Activated naive CD4-positive, alpha-beta T cell treated with Interleukin-2 at 50 U/mL for 16 hours (primary cell): ENCODE data around the gene RBM4B.

Experiments used
- DNase-seq: peaks from one replicate; pipeline ENCODE4 v3.0.0-alpha.2; 2020

Gene RBM4B

GRCh38 chr11:66639066-66639813, 38.4 kb downstream of the RBM4B start:
- no peak for DNase-seq

GRCh38 chr11:66638177-66639065, 39.3 kb downstream of the RBM4B start, which contains the start of gene RBM4:
TSS of gene RBM4 (plus strand) at chr11:66638703. CDS start at chr11:66639712, 1,009 bp downstream.
- DNase-seq, result peak; percentile 95

- no peak for DNase-seq
Measured at GRCh38 chr11:66637557-66638176, 40.0 kb downstream of the RBM4B start.

GRCh38 chr11:66636411-66636810, 41.3 kb downstream of the RBM4B start:
- DNase-seq, result no peak

- no peak for DNase-seq
Measured at GRCh38 chr11:66632952-66633351, 44.7 kb downstream of the RBM4B start.

GRCh38 chr11:66631883-66632282, 45.8 kb downstream of the RBM4B start:
- no peak for DNase-seq

- DNase-seq, result no peak
Measured at GRCh38 chr11:66629356-66629755, 48.3 kb downstream of the RBM4B start.

DNA sequence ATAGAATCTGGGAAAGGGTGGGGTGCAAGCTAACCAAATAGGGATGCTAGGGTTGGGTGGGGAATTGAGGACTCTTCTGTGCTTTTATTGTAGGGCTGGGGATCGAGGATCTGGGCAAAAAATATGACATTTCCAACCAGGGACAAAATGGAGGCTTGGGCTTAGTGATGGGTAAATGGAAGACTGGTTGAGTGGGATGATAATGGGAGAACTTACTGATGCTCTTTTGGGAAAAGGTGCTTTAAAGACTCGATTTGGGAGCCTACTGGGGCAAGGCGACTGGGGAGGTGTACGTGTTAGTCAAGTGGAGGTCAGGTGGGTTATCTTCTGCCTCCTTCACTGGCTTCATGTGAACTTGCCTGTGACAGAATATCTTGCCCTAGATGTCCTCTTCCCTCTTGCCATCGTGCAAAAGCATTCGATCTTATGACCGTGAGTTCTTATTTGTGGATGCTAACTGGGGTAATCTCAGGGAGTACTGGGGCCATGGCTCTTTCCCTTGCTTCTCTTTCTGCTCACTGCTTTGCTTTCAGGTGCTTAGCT, 49.6 kb downstream of the RBM4B start:
- no peak for DNase-seq

- DNase-seq, result no peak
Measured at GRCh38 chr11:66626926-66627325, 50.8 kb downstream of the RBM4B start.

- DNase-seq, result no peak
Measured at GRCh38 chr11:66626382-66626781, 51.3 kb downstream of the RBM4B start.

DNA sequence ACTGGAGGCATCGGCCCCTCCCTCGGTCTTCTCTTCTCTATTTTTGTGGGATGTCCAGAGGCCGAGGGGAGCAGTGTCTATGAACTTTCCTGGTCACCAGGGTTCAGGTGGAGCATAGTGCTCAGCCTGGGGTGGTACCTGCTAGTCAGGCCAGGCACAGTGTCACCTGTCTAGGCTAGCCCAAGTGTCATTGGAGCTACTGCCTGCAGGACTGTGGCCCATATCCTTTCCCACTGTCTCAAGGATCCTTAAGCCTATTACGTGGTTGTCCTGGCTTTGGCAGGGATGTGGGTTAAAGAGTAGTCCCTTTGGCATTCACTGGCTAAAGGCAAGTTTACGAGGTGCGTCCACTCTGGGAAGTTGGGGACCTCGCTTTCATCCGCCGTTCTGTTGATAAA, 51.9 kb downstream of the RBM4B start:
- no peak for DNase-seq

GRCh38 chr11:66625041-66625751, 52.5 kb downstream of the RBM4B start:
- no peak for DNase-seq

DNA sequence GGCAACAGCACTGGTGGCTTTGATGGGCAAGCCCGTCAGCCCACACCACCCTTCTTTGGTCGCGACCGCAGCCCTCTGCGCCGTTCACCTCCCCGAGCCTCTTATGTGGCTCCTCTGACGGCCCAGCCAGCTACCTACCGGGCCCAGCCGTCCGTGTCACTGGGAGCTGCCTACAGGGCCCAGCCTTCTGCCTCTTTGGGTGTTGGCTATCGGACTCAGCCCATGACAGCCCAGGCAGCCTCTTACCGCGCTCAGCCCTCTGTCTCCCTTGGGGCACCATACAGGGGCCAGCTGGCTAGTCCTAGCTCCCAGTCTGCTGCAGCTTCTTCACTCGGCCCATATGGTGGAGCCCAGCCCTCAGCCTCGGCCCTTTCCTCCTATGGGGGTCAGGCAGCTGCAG, 53.2 kb downstream of the RBM4B start:
- DNase-seq, result no peak

DNA sequence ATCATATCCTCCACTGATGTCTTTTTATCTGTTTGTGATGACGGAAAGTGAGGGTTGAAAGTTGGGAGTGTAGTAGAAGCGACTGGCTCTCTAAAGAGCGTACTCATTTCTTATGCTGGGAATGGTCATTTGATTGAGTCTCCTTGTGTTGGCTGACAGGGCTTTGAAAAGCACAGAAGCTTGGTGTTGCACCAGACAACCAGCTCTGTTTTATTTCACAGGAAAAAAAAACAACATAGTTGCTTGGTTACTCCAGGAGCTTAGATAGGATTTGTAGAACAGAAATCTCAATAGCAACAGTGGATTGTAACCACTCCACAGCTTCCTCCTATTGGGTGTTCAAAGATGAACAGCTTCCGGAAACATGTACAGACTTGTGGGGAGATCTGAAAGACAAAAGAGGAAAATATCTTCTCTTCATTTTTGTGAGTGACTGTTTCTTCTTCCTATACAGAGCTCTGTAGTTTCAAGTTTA, 58.6 kb downstream of the RBM4B start:
- no peak for DNase-seq

DNA sequence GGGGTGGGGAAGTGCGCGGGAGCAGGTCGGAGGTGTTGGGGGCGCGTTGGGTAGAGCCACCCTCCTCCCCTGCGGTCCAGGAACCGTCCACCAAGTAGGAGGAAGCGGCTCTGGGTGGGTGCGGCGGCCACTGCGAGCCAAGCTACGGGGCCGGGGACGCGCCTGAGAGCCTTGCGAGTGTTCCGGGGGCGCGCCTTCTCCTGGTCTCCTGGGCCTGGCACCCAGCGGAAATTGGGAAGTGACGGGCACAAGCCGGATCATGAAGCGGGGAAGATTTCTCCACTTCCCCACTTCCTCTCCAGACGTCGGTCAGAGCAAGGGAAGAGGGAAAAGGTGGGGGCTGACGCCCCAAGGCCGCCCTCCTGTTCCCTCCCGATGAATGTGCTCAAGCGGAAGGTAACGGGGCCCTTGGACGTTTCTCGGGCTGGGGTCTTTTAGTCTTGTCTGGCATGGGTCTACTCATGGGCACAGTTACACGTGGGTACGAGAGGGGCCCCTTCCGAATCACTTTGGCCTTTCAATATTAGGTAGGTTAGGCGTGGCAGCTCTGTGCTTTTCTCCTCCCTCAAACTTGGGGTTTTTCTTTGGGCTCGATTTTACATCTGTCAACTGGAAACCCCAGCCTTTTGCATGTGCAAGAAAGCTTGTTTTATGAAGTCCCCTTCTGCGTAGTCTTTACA, 60.4 kb downstream of the RBM4B start:
- peak; percentile 29 for DNase-seq

GRCh38 chr11:66616379-66617154, 61.1 kb downstream of the RBM4B start, which contains the start of gene RBM14:
TSS of gene RBM14 (plus strand) at chr11:66616630. CDS start at chr11:66616721, 91 bp downstream.
- peak; percentile 98 for DNase-seq
